Left ventricle myocardium inferior (tissue), 1 donor: ENCODE results near the gene THSD7A. TPM values are rescaled to one million over a fixed set of nuclear protein-coding genes. Genes with fewer than 3 reads are reported as not detected.

ENCODE experiments used
- DNase-seq: peaks from one replicate; pipeline ENCODE4 v3.0.0-alpha.2; 2020
- H3K27ac ChIP-seq: fragments of 200-600 bp; replicated peaks from 2 replicates; pipeline ENCODE4 v1.8.0; 2021
- H3K27me3 ChIP-seq: fragments of 200-600 bp; 2 replicates; pipeline ENCODE4 v1.8.0; 2021; ENCODE audit warnings: low read depth
- H3K36me3 ChIP-seq: fragments of 200-600 bp; 2 replicates; pipeline ENCODE4 v1.8.0; 2021
- H3K4me1 ChIP-seq: fragments of 200-600 bp; 2 replicates; pipeline ENCODE4 v1.8.0; 2021
- H3K4me3 ChIP-seq: fragments of 200-600 bp; 2 replicates; pipeline ENCODE4 v1.8.0; 2021; ENCODE audit warnings: mild to moderate bottlenecking, moderate library complexity
- H3K9me3 ChIP-seq: fragments of 200-600 bp; replicated peaks from 2 replicates; pipeline ENCODE4 v1.8.0; 2021
- intact Hi-C: fragments of 100-400 bp; cut with micrococcal nuclease; formaldehyde crosslinking; loops from one replicate; pipeline ENCODE4 v1.11.0; 2022
- total RNA-seq: library from RNA; stranded (reverse); fragmentation: NEBNext Ultra II Directional; extraction: Animal tissue kit (Norgen Biotek cat#: 25700); gene quantifications from one replicate; pipeline ENCODE4 v1.2.1, GENCODE V29; 2021
- TF ChIP-seq, protein P1 (sequence below): fragments of 200-600 bp; IDR thresholded peaks from 2 replicates; pipeline ENCODE4 v1.8.0; 2021; ENCODE audit warnings: antibody characterized with exemption, mild to moderate bottlenecking, borderline replicate concordance
- donor health status: DM: no; HTN: yes; CAD: no; lungs with severe emphysema.

Gene THSD7A
- total RNA-seq, 1 donor from 2014 or later: 1.6 TPM

GRCh38 chr7:11458736-11459483, 373.1 kb downstream of the THSD7A start:
- H3K4me1 ChIP-seq: peaks cover 8% of the 10 kb centered on the region
- no peaks in the 10 kb centered on the region for H3K27me3 ChIP-seq
- H3K9me3 ChIP-seq: no peaks in the 10 kb centered on the region
- H3K27ac ChIP-seq: no peak overlapping the region
- no peak overlapping the region for H3K4me3 ChIP-seq
- TF ChIP-seq, protein P1, sequence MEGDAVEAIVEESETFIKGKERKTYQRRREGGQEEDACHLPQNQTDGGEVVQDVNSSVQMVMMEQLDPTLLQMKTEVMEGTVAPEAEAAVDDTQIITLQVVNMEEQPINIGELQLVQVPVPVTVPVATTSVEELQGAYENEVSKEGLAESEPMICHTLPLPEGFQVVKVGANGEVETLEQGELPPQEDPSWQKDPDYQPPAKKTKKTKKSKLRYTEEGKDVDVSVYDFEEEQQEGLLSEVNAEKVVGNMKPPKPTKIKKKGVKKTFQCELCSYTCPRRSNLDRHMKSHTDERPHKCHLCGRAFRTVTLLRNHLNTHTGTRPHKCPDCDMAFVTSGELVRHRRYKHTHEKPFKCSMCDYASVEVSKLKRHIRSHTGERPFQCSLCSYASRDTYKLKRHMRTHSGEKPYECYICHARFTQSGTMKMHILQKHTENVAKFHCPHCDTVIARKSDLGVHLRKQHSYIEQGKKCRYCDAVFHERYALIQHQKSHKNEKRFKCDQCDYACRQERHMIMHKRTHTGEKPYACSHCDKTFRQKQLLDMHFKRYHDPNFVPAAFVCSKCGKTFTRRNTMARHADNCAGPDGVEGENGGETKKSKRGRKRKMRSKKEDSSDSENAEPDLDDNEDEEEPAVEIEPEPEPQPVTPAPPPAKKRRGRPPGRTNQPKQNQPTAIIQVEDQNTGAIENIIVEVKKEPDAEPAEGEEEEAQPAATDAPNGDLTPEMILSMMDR: no peak
- DNase-seq: no peak
- no peaks in the 10 kb centered on the region for H3K36me3 ChIP-seq
- intact Hi-C loops: no loop called here

- no peaks in the 10 kb centered on the region for H3K36me3 ChIP-seq
- no peaks in the 10 kb centered on the region for H3K9me3 ChIP-seq
- DNase-seq: no peak
- TF ChIP-seq, protein P1: no peak
- peaks cover 8% of the 10 kb centered on the region for H3K4me1 ChIP-seq
- no peak overlapping the region for H3K27ac ChIP-seq
- no peak overlapping the region for H3K4me3 ChIP-seq
- H3K27me3 ChIP-seq: no peaks in the 10 kb centered on the region
- intact Hi-C loops: no loop called here
Measured at GRCh38 chr7:11457419-11457818, 374.6 kb downstream of the THSD7A start.

DNA sequence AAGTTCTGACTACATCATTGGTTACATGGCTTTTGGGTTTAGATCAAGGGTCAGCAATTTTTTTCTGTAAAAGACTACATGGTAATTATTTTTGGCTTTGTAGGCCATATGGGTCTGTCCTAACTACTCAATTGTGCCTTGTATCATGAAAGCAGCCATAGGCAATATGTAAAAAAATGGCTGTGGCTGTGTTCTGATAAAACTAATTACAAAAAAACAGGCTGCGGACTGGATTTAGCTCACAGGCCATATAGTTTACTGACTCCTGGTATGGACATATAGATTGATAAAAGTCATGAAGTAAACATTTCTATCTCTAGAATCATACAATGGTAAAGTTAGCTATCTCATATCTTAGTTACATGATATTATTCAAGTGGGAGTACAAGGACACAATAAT, 375.4 kb downstream of the THSD7A start:
- Histone ChIP-seq H3K27ac (no peak overlapping the region), H3K9me3 (no peaks in the 10 kb centered on the region), H3K4me1 (peaks cover 8% of the 10 kb centered on the region), H3K4me3 (no peak overlapping the region), H3K27me3 (no peaks in the 10 kb centered on the region), H3K36me3 (no peaks in the 10 kb centered on the region)
- TF ChIP-seq, protein P1: no peak
- no peak for DNase-seq
- intact Hi-C loops: no loop called here

- Histone ChIP-seq H3K4me1 (no peaks in the 10 kb centered on the region), H3K9me3 (no peaks in the 10 kb centered on the region), H3K27ac (no peak overlapping the region), H3K4me3 (no peak overlapping the region), H3K36me3 (no peaks in the 10 kb centered on the region), H3K27me3 (no peaks in the 10 kb centered on the region)
- DNase-seq: no peak
- TF ChIP-seq, protein P1: no peak
- intact Hi-C loops: no loop called here
Measured at GRCh38 chr7:11452476-11452875, 379.5 kb downstream of the THSD7A start.

DNA sequence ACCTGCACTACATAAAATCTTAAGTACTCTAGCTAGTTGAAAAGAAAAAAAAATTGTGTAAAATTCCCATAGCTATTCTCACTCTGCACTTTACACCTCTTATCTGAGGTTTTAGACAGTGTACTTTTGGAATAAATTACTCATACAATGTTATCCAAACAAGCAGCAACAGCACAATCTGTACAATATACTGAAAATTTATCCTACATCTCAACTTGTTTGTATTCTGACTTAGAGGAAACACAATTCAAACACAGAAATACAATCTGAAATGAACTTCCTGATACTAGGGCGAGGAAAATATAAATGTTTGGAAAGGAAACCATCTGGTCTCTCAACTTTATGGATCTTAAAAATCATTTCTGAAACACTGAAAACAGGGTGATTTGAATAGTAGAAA, 381.7 kb downstream of the THSD7A start:
- TF ChIP-seq, protein P1: no peak
- Histone ChIP-seq H3K36me3 (no peaks in the 10 kb centered on the region), H3K27me3 (no peaks in the 10 kb centered on the region), H3K4me3 (no peak overlapping the region), H3K4me1 (no peaks in the 10 kb centered on the region), H3K27ac (no peak overlapping the region), H3K9me3 (no peaks in the 10 kb centered on the region)
- DNase-seq: no peak
- intact Hi-C loops: no loop called here
